Caco-2 (cell line): Measurements from ENCODE around the gene KCNN3. TPM values are rescaled to one million over a fixed set of nuclear protein-coding genes. Genes with fewer than 3 reads are reported as not detected.
"Not testable (repeated sequence)": the region's sequence is repeated elsewhere in the genome, so short reads cannot be mapped to it uniquely, and the experiment has no call there.

ENCODE experiments used
- BruUV-seq: library from RNA; stranded (reverse); fragments of 400-500 nt; replicated peaks from 2 replicates; lab custom pipeline; 2021; lab: Mats Ljungman, UMichigan
- CTCF ChIA-PET: fragments of 300-600 bp; sonication (Branson Sonifier 250); formaldehyde crosslinking; loops from one replicate; lab custom pipeline; 2022; ENCODE audit warnings: antibody characterized with exemption; lab: Charles Lee
- POLR2A ChIA-PET: fragments of 300-600 bp; sonication (Branson Sonifier 250); formaldehyde crosslinking; loops from one replicate; lab custom pipeline; 2022; ENCODE audit warnings: antibody characterized with exemption; lab: Charles Lee
- DNase-seq, 2 experiments: peaks; one replicate each; pipeline versions ENCODE4 v3.0.0 to v3.0.0-alpha.2; 2020 to 2022
- H3K27me3 ChIP-seq: replicated peaks from 2 replicates; pipeline ENCODE4 v1.6.0; 2011; ENCODE audit warnings: low read length; ENCODE audit not compliant: control insufficient read depth, insufficient read depth
- H3K36me3 ChIP-seq: 2 replicates; pipeline ENCODE4 v1.5.1; 2011; ENCODE audit warnings: low read length; ENCODE audit not compliant: control insufficient read depth, insufficient read depth
- H3K4me1 ChIP-seq: fragments of 250-450 bp; sonication (Bioruptor Pico); 2 replicates; pipeline ENCODE4 v1.5.1; 2020; ENCODE audit warnings: mild to moderate bottlenecking
- H3K4me3 ChIP-seq: 2 replicates; pipeline ENCODE4 v1.5.1; 2011; ENCODE audit warnings: low read depth, mild to moderate bottlenecking, control low read depth, low read length
- H3K9me3 ChIP-seq: fragments of 250-450 bp; sonication (Bioruptor Pico); 2 replicates; pipeline ENCODE4 v1.5.1; 2020; ENCODE audit warnings: mild to moderate bottlenecking, moderate library complexity
- H3K27ac Mint-ChIP-seq: one replicate; pipeline ENCODE4 v1.8.0; 2022; ENCODE audit warnings: mixed read lengths; ENCODE audit not compliant: unreplicated experiment
- H3K27me3 Mint-ChIP-seq: one replicate; pipeline ENCODE4 v1.8.0; 2022; ENCODE audit warnings: mixed read lengths; ENCODE audit not compliant: insufficient read depth, unreplicated experiment
- H3K36me3 Mint-ChIP-seq: one replicate; pipeline ENCODE4 v1.8.0; 2022; ENCODE audit warnings: mild to moderate bottlenecking, mixed read lengths; ENCODE audit not compliant: insufficient read depth, unreplicated experiment
- H3K4me1 Mint-ChIP-seq: one replicate; pipeline ENCODE4 v1.8.0; 2022; ENCODE audit warnings: low read depth, mixed read lengths; ENCODE audit not compliant: unreplicated experiment
- H3K4me3 Mint-ChIP-seq: one replicate; pipeline ENCODE4 v1.8.0; 2022; ENCODE audit warnings: mild to moderate bottlenecking, moderate library complexity, mixed read lengths; ENCODE audit not compliant: unreplicated experiment
- H3K9me3 Mint-ChIP-seq: one replicate; pipeline ENCODE4 v1.8.0; 2022; ENCODE audit warnings: mixed read lengths; ENCODE audit not compliant: unreplicated experiment
- intact Hi-C: fragments of 100-400 bp; cut with micrococcal nuclease; formaldehyde crosslinking; loops from one replicate; pipeline ENCODE4 v1.10.0; 2022; ENCODE audit not compliant: unreplicated experiment
- total RNA-seq: library from RNA; stranded (reverse); gene quantifications from 2 replicates; pipeline ENCODE4 v1.2.3, GENCODE V29; 2022
- TF ChIP-seq, protein P1 (sequence below), 2 experiments: fragments of 200-600 bp in 1 of 2; IDR thresholded peaks; 1 replicate in 1 of 2; 2 replicates in 1 of 2; pipeline versions ENCODE4 v1.5.1 to v1.8.0; 2011 to 2022; ENCODE audit warnings: antibody characterized with exemption in 1 of 2, control low read depth in 1 of 2, inconsistent platforms in 1 of 2, low read depth in 1 of 2, low read length in 1 of 2, mild to moderate bottlenecking in 1 of 2, moderate library complexity in 1 of 2; ENCODE audit not compliant: insufficient read depth in 1 of 2, severe bottlenecking in 1 of 2, unreplicated experiment in 1 of 2

The KCNN3 gene
- total RNA-seq, 1 experiment from 2014 or later = 0.05 TPM

- POLR2A ChIA-PET = no interaction called here
- no peaks in the 10 kb centered on the region for H3K27me3 ChIP-seq
- H3K27me3 Mint-ChIP-seq = peaks cover 19% of the 10 kb centered on the region
These were observed 186.3 kb downstream of the KCNN3 start for GRCh38 chr1:154683820-154684219.

GRCh38 chr1:154682254-154682653 is 187.8 kb downstream of the KCNN3 start:
- POLR2A ChIA-PET = no interaction called here
- TF ChIP-seq, protein P1, sequence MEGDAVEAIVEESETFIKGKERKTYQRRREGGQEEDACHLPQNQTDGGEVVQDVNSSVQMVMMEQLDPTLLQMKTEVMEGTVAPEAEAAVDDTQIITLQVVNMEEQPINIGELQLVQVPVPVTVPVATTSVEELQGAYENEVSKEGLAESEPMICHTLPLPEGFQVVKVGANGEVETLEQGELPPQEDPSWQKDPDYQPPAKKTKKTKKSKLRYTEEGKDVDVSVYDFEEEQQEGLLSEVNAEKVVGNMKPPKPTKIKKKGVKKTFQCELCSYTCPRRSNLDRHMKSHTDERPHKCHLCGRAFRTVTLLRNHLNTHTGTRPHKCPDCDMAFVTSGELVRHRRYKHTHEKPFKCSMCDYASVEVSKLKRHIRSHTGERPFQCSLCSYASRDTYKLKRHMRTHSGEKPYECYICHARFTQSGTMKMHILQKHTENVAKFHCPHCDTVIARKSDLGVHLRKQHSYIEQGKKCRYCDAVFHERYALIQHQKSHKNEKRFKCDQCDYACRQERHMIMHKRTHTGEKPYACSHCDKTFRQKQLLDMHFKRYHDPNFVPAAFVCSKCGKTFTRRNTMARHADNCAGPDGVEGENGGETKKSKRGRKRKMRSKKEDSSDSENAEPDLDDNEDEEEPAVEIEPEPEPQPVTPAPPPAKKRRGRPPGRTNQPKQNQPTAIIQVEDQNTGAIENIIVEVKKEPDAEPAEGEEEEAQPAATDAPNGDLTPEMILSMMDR (IDR thresholded peaks at IDR 0.05; ENCODE audit: insufficient read depth in 1 of 2, low read depth in 1 of 2, low read length in 1 of 2, severe bottlenecking in 1 of 2, unreplicated experiment in 1 of 2) = no peak
- Histone ChIP-seq H3K4me1 (no peaks in the 10 kb centered on the region), H3K4me3 (no peak overlapping the region), H3K9me3 (peaks cover 13% of the 10 kb centered on the region; the same call in 1 of the 2 replicates), H3K36me3 (no peaks in the 10 kb centered on the region), H3K27me3 (no peaks in the 10 kb centered on the region)
- no TSS peak for BruUV-seq
- Mint-ChIP-seq H3K9me3 (peaks cover 1% of the 10 kb centered on the region), H3K27me3 (peaks cover 14% of the 10 kb centered on the region), H3K27ac (no peak overlapping the region), H3K4me3 (no peak overlapping the region), H3K36me3 (no peaks in the 10 kb centered on the region), H3K4me1 (no peaks in the 10 kb centered on the region)
- DNase-seq = no peak
- intact Hi-C loops = no loop called here
- CTCF ChIA-PET = interaction anchor here (0.6 to 1.2 kb wide), 3 partner anchors 55 to 196 kb away, joined by 3 to 4 read pairs (median 3); no protein-coding TSS in a partner anchor

More at GRCh38 chr1:154683820-154684219, 186.3 kb downstream of the KCNN3 start:
- no peak overlapping the region for H3K4me3 ChIP-seq
- CTCF ChIA-PET = interaction anchor here (0.7 kb wide), 1 partner anchor 22 kb away, joined by 4 read pairs; no protein-coding TSS in a partner anchor
- no peaks in the 10 kb centered on the region for H3K4me1 Mint-ChIP-seq
- TF ChIP-seq, protein P1 (IDR thresholded peaks at IDR 0.05; ENCODE audit: insufficient read depth in 1 of 2, low read depth in 1 of 2, low read length in 1 of 2, severe bottlenecking in 1 of 2, unreplicated experiment in 1 of 2) = no peak
- no TSS peak for BruUV-seq
- no peak overlapping the region for H3K4me3 Mint-ChIP-seq
- intact Hi-C loops = no loop called here
- no peaks in the 10 kb centered on the region for H3K9me3 Mint-ChIP-seq
- no peak for DNase-seq
- H3K4me1 ChIP-seq = no peaks in the 10 kb centered on the region
- peaks cover 13% of the 10 kb centered on the region; the same call in 1 of the 2 replicates for H3K9me3 ChIP-seq
- H3K36me3 Mint-ChIP-seq = no peaks in the 10 kb centered on the region
- H3K36me3 ChIP-seq = no peaks in the 10 kb centered on the region
- H3K27ac Mint-ChIP-seq = no peak overlapping the region

DNA sequence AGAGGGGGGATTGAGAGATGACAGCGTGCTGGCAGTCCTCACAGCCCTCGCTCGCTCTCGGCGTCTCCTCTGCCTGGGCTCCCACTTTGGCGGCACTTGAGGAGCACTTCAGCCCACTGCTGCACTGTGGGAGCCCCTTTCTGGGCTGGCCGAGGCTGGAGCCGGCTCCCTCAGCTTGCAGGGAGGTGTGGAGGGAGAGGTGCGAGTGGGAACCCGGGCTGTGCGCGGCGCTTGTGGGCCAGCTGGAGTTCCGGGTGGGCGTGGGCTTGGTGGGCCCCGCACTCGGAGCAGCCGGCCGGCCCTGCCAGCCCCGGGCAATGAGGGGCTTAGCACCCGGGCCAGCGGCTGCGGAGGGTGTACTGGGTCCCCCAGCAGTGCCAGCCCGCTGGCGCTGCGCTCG is 192.2 kb downstream of the KCNN3 start:
- intact Hi-C loops, H3K4me3 Mint-ChIP-seq, H3K4me1 Mint-ChIP-seq, H3K36me3 ChIP-seq, POLR2A ChIA-PET, CTCF ChIA-PET, BruUV-seq, H3K4me3 ChIP-seq, H3K27ac Mint-ChIP-seq, H3K36me3 Mint-ChIP-seq, H3K27me3 ChIP-seq, H3K27me3 Mint-ChIP-seq, DNase-seq, H3K4me1 ChIP-seq: not testable (repeated sequence)
- H3K9me3 ChIP-seq = peaks cover 11% of the 10 kb centered on the region; the same call in 1 of the 2 replicates
- peaks cover 11% of the 10 kb centered on the region for H3K9me3 Mint-ChIP-seq

DNA sequence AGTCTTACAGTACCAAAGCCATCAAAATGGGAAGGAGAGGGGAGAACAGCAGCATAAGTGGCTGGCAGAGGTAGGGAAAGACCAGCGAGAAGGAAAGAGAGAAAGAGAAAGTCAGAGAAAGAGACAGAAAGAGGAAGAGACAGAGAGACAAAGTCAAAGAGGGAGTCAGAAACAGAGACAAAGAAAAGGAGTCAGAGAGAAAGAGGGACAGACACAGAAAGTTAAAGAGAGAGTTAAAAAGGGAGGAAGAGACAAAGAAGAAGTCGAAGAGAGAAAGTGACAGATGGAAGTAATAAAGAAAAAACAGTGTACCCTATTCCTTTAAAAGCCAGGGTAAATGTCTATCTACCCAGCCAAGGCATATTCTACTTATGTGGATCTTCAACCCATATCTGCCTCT is 193.2 kb downstream of the KCNN3 start:
- BruUV-seq, DNase-seq, H3K27ac Mint-ChIP-seq, H3K9me3 ChIP-seq, CTCF ChIA-PET, H3K4me3 Mint-ChIP-seq, H3K4me1 ChIP-seq, POLR2A ChIA-PET, H3K36me3 ChIP-seq, H3K36me3 Mint-ChIP-seq, H3K4me1 Mint-ChIP-seq, intact Hi-C loops, H3K27me3 Mint-ChIP-seq, H3K27me3 ChIP-seq, H3K4me3 ChIP-seq: not testable (repeated sequence)
- H3K9me3 Mint-ChIP-seq = peaks cover 11% of the 10 kb centered on the region

GRCh38 chr1:154674456-154674855 is 195.6 kb downstream of the KCNN3 start:
- H3K36me3 Mint-ChIP-seq, H3K27me3 Mint-ChIP-seq, H3K27me3 ChIP-seq, H3K27ac Mint-ChIP-seq, intact Hi-C loops, H3K9me3 ChIP-seq, H3K4me3 Mint-ChIP-seq, H3K4me1 ChIP-seq, H3K36me3 ChIP-seq, DNase-seq, CTCF ChIA-PET, BruUV-seq, POLR2A ChIA-PET, H3K4me1 Mint-ChIP-seq, H3K4me3 ChIP-seq: not testable (repeated sequence)
- H3K9me3 Mint-ChIP-seq = peaks cover 11% of the 10 kb centered on the region

GRCh38 chr1:154672245-154672644 is 197.8 kb downstream of the KCNN3 start:
- H3K27me3 ChIP-seq, H3K27ac Mint-ChIP-seq, H3K4me3 ChIP-seq, DNase-seq, intact Hi-C loops, H3K4me1 Mint-ChIP-seq, BruUV-seq, POLR2A ChIA-PET, H3K9me3 ChIP-seq, H3K4me1 ChIP-seq, H3K4me3 Mint-ChIP-seq, H3K27me3 Mint-ChIP-seq, H3K36me3 Mint-ChIP-seq, H3K36me3 ChIP-seq, CTCF ChIA-PET: not testable (repeated sequence)
- peaks cover 10% of the 10 kb centered on the region for H3K9me3 Mint-ChIP-seq
